Sigmoid colon (tissue), 4 donors: ENCODE data around the gene RBX1.

Experiments used
- EP300 ChIP-seq, 4 donors: sonication (generic); formaldehyde crosslinking; IDR thresholded peaks; one replicate each; pipeline ENCODE4 v1.6.1; 2017; ENCODE audit warnings: antibody characterized with exemption in 4 of 4
- POLR2AphosphoS5 ChIP-seq, 4 donors: sonication (generic); formaldehyde crosslinking; IDR thresholded peaks; one replicate each; pipeline ENCODE4 v1.6.1; 2017; ENCODE audit warnings: antibody characterized with exemption in 4 of 4
- TF ChIP-seq, protein P1 (sequence below), 4 experiments: fragments of 450-650 bp in 3 of 4; fragments of 200-600 bp in 1 of 4; IDR thresholded peaks; one replicate each; pipeline ENCODE4 v1.5.1; 2016 to 2019; ENCODE audit warnings: antibody characterized with exemption in 4 of 4, mild to moderate bottlenecking in 3 of 4, moderate library complexity in 2 of 4

DNA sequence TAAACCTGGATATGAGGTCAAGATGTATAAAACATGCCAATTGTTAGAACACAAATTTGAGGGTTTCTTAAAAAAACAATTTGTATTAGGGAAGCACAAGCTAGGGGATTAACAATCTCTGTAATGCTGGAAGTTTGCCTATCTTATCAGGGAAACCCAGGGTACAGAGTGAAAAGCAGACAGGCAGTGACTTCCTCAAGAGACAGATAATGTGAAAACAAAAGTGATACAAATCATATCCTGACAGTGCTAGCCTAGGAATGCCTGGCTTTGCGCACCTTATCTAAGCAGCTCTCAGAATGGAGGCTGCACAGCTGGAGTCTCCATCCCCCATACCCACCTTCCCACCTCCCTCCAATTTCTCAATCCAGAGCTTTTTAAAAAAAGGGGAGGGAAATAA lies 22.5 kb upstream of the RBX1 start:
- TF ChIP-seq, protein P1, sequence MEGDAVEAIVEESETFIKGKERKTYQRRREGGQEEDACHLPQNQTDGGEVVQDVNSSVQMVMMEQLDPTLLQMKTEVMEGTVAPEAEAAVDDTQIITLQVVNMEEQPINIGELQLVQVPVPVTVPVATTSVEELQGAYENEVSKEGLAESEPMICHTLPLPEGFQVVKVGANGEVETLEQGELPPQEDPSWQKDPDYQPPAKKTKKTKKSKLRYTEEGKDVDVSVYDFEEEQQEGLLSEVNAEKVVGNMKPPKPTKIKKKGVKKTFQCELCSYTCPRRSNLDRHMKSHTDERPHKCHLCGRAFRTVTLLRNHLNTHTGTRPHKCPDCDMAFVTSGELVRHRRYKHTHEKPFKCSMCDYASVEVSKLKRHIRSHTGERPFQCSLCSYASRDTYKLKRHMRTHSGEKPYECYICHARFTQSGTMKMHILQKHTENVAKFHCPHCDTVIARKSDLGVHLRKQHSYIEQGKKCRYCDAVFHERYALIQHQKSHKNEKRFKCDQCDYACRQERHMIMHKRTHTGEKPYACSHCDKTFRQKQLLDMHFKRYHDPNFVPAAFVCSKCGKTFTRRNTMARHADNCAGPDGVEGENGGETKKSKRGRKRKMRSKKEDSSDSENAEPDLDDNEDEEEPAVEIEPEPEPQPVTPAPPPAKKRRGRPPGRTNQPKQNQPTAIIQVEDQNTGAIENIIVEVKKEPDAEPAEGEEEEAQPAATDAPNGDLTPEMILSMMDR (IDR thresholded peaks at IDR 0.05): no peak
- TF ChIP-seq POLR2AphosphoS5 (IDR thresholded peaks at IDR 0.05) (no peak), EP300 (IDR thresholded peaks at IDR 0.05) (no peak)
